IMR-90 (cell line): Measurements from ENCODE around the gene CXCL3. TPM values are rescaled to one million over a fixed set of nuclear protein-coding genes. Genes with fewer than 3 reads are reported as not detected.

Source experiments
- ATAC-seq: fragments of 200-7000 bp; cut with Tn5 transposase; 2 replicates; pipeline ENCODE4 v1.9.1; 2020; ENCODE audit warnings: low read depth, mild to moderate bottlenecking, moderate library complexity
- BruUV-seq: library from RNA; stranded (reverse); fragments of 400-500 nt; replicated peaks from 2 replicates; lab custom pipeline; 2021; lab: Mats Ljungman, UMichigan
- CTCF ChIA-PET: fragments of 300-600 bp; formaldehyde crosslinking; extraction: SDS; loops from one replicate; lab custom pipeline; 2021; ENCODE audit warnings: antibody characterized with exemption; lab: Yijun Ruan, JAX
- POLR2A ChIA-PET: fragments of 300-600 bp; sonication (Branson Sonifier 250); formaldehyde crosslinking; loops from one replicate; lab custom pipeline; 2022; ENCODE audit warnings: antibody characterized with exemption; ENCODE audit not compliant: unreplicated experiment; lab: Charles Lee
- DNase-seq: peaks from one replicate; pipeline ENCODE4 v3.0.0; 2013
- H2AFZ ChIP-seq: replicated peaks from 2 replicates; pipeline ENCODE3; 2013; ENCODE audit warnings: low read length, mild to moderate bottlenecking; ENCODE audit not compliant: poor library complexity
- H2AK5ac ChIP-seq: 2 replicates; pipeline ENCODE4 v1.6.1; 2013; ENCODE audit warnings: low read depth, low read length, inconsistent platforms
- H2AK9ac ChIP-seq: replicated peaks from 2 replicates; pipeline ENCODE3; 2013; ENCODE audit warnings: mild to moderate bottlenecking, low read depth, low read length, moderate library complexity; ENCODE audit not compliant: poor library complexity
- H2BK120ac ChIP-seq: 2 replicates; pipeline ENCODE4 v1.6.1; 2013; ENCODE audit warnings: low read depth, low read length, inconsistent platforms
- H2BK15ac ChIP-seq: 3 replicates; pipeline ENCODE4 v1.6.1; 2013; ENCODE audit warnings: low read depth, low read length, inconsistent platforms
- H2BK20ac ChIP-seq: 2 replicates; pipeline ENCODE4 v1.6.1; 2013; ENCODE audit warnings: low read depth, mild to moderate bottlenecking, inconsistent platforms, low read length, moderate library complexity
- H2BK5ac ChIP-seq: 2 replicates; pipeline ENCODE4 v1.6.1; 2013; ENCODE audit warnings: mild to moderate bottlenecking, low read depth, low read length, inconsistent platforms; ENCODE audit not compliant: poor library complexity, severe bottlenecking
- H3K14ac ChIP-seq: replicated peaks from 2 replicates; pipeline ENCODE4 v1.6.1; 2013; ENCODE audit warnings: low read depth, low read length, inconsistent platforms
- H3K18ac ChIP-seq: 2 replicates; pipeline ENCODE4 v1.6.1; 2013; ENCODE audit warnings: low read depth, low read length, control low read depth
- H3K23ac ChIP-seq: 2 replicates; pipeline ENCODE4 v1.6.1; 2013; ENCODE audit warnings: low read depth, low read length, inconsistent platforms
- H3K27ac ChIP-seq: 2 replicates; pipeline ENCODE4 v1.5.1; 2013; ENCODE audit warnings: mild to moderate bottlenecking, control low read depth, low read length; ENCODE audit not compliant: insufficient read depth
- H3K27me3 ChIP-seq: 2 replicates; pipeline ENCODE4 v1.6.1; 2013; ENCODE audit warnings: low read length; ENCODE audit not compliant: control insufficient read depth, insufficient read depth
- H3K36me3 ChIP-seq: 2 replicates; pipeline ENCODE4 v1.6.1; 2013; ENCODE audit warnings: low read length, mixed read lengths; ENCODE audit not compliant: control insufficient read depth, insufficient read depth
- H3K4ac ChIP-seq: 2 replicates; pipeline ENCODE4 v1.6.1; 2013; ENCODE audit warnings: low read depth, low read length, inconsistent platforms
- H3K4me1 ChIP-seq: 2 replicates; pipeline ENCODE4 v1.6.1; 2013; ENCODE audit warnings: low read length, mixed read lengths; ENCODE audit not compliant: control insufficient read depth, insufficient read depth
- H3K4me2 ChIP-seq: 2 replicates; pipeline ENCODE4 v1.6.1; 2013; ENCODE audit warnings: low read depth, mild to moderate bottlenecking, control low read depth, low read length, moderate library complexity
- H3K4me3 ChIP-seq: 2 replicates; pipeline ENCODE4 v1.5.1; 2013; ENCODE audit warnings: low read depth, mild to moderate bottlenecking, control low read depth, low read length, moderate library complexity; ENCODE audit not compliant: insufficient read depth
- H3K56ac ChIP-seq: 2 replicates; pipeline ENCODE4 v1.6.1; 2013; ENCODE audit warnings: low read length, inconsistent platforms; ENCODE audit not compliant: insufficient read depth; ENCODE audit errors: extremely low read depth
- H3K79me1 ChIP-seq, 2 experiments: 2 replicates each; pipeline ENCODE4 v1.6.1; 2013; ENCODE audit warnings: low read length in 2 of 2, inconsistent platforms in 1 of 2, low read depth in 1 of 2
- H3K9ac ChIP-seq: 2 replicates; pipeline ENCODE4 v1.6.1; 2013; ENCODE audit warnings: low read depth, low read length, control low read depth
- H3K9me1 ChIP-seq: 2 replicates; pipeline ENCODE4 v1.6.1; 2013; ENCODE audit warnings: low read length, inconsistent platforms; ENCODE audit not compliant: insufficient read depth
- H3K9me3 ChIP-seq: 2 replicates; pipeline ENCODE4 v1.6.1; 2013; ENCODE audit warnings: low read length; ENCODE audit not compliant: control insufficient read depth, insufficient read depth
- H4K20me1 ChIP-seq: 2 replicates; pipeline ENCODE4 v1.6.1; 2013; ENCODE audit warnings: low read length, inconsistent platforms; ENCODE audit not compliant: insufficient read depth
- H4K5ac ChIP-seq: 2 replicates; pipeline ENCODE4 v1.6.1; 2013; ENCODE audit warnings: mild to moderate bottlenecking, low read depth, low read length, control low read depth
- H4K8ac ChIP-seq, 2 experiments: 2 replicates each; pipeline ENCODE4 v1.6.1; 2013; ENCODE audit warnings: low read depth in 2 of 2, low read length in 2 of 2, control low read depth in 1 of 2, inconsistent platforms in 1 of 2
- H4K91ac ChIP-seq: 2 replicates; pipeline ENCODE4 v1.6.1; 2013; ENCODE audit warnings: low read depth, low read length, inconsistent platforms; ENCODE audit not compliant: insufficient read depth
- MAFK ChIP-seq: IDR thresholded peaks from 2 replicates; pipeline ENCODE4 v1.6.1; 2012; ENCODE audit warnings: low read depth, low read length, improper control_type of control experiment
- MXI1 ChIP-seq: IDR thresholded peaks from 2 replicates; pipeline ENCODE4 v1.6.1; 2012; ENCODE audit warnings: low read depth, mild to moderate bottlenecking, low read length, moderate library complexity, borderline replicate concordance
- RCOR1 ChIP-seq: IDR thresholded peaks from 2 replicates; pipeline ENCODE4 v1.6.1; 2012; ENCODE audit warnings: mild to moderate bottlenecking, low read length, improper control_type of control experiment; ENCODE audit not compliant: insufficient replicate concordance
- WGBS, 2 experiments: methylation state at CpG; one replicate each; pipeline versions ENCODE4 v1.1.5 to v1.1.7; 2013; ENCODE audit warnings: missing lambda C conversion rate in 2 of 2; ENCODE audit not compliant: insufficient read length in 1 of 2; ENCODE audit errors: extremely low coverage in 2 of 2; 5-methylcytosine and 5-hydroxymethylcytosine counted together
- dilution Hi-C: fragments of 300-500 bp; cut with HindIII; formaldehyde crosslinking; loops from one replicate; pipeline ENCODE4 v1.14.3; 2018; ENCODE audit warnings: low sequenced_read_pairs; ENCODE audit not compliant: unreplicated experiment
- in situ Hi-C: fragments of 300-500 bp; cut with MboI; formaldehyde crosslinking; loops from 3 replicates; pipeline ENCODE4 v1.14.3; 2019; ENCODE audit warnings: low sequenced_read_pairs, inconsistent platforms, mixed read lengths
- intact Hi-C: fragments of 100-400 bp; cut with micrococcal nuclease; formaldehyde crosslinking; loops from 2 replicates; pipeline ENCODE4 v1.10.0; 2022
- polyA plus RNA-seq, 3 experiments: library from polyadenylated mRNA; depleted of rRNA; stranded (reverse); fragments of >200 nt; gene quantifications; 2 replicates each; pipeline ENCODE4 v1.2.3, GENCODE V29; 2012; ENCODE audit warnings: low replicate concordance in 1 of 3
- total RNA-seq: library from RNA; depleted of rRNA; stranded (reverse); fragments of >200 nt; gene quantifications from 2 replicates; pipeline ENCODE4 v1.2.3, GENCODE V29; 2012

Gene CXCL3
- total and polyA plus RNA-seq, 2 of the 4 experiments (the other 2 are of a cell fraction), result 0.18 to 0.74 TPM

DNA sequence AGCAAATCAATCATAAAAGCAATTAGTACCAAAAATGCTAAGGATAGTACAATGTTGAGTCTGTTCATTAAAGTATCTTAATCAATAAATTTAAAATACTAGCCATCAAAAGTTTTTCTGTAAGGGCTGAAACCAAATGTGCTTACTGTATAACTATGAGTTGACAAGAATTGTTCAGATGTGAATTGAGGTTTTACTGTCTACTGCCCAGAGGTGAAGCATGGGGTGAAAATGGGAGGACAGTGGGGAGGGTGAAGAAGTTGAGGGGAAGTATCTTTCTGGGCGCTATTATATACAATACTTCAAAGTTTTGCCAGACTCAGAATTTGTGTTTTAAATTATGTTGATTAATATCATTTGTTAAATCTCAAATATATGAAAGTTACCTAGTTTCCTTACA, 46.4 kb downstream of the CXCL3 start:
- Histone ChIP-seq H2AK5ac (no peak overlapping the region), H3K4me2 (no peak overlapping the region), H3K4ac (no peak overlapping the region), H3K23ac (no peak overlapping the region), H4K5ac (no peak overlapping the region), H3K9ac (no peak overlapping the region), H4K20me1 (no peaks in the 10 kb centered on the region), H4K91ac (no peak overlapping the region), H3K36me3 (no peaks in the 10 kb centered on the region), H3K9me3 (no peaks in the 10 kb centered on the region), H3K27ac (no peak overlapping the region), H3K14ac (no peak overlapping the region), H3K9me1 (no peaks in the 10 kb centered on the region; the same call in 1 of the 2 replicates), H2BK120ac (no peak overlapping the region), H3K79me1 (no peaks in the 10 kb centered on the region), H4K8ac (no peak overlapping the region), H3K56ac (no peak overlapping the region), H2BK5ac (no peak overlapping the region), H2AFZ (no peak overlapping the region), H3K4me1 (no peaks in the 10 kb centered on the region), H2AK9ac (no peak overlapping the region), H3K4me3 (no peak overlapping the region), H3K27me3 (peaks cover 10% of the 10 kb centered on the region), H3K18ac (no peak overlapping the region), H2BK15ac (no peak overlapping the region), H2BK20ac (no peak overlapping the region)
- in situ Hi-C loops (no loop called here), intact Hi-C loops (no loop called here), dilution Hi-C loops (no loop called here)
- ChIA-PET CTCF (no interaction called here), POLR2A (no interaction called here)
- BruUV-seq, result no TSS peak
- TF ChIP-seq MXI1, result no peak
- no peak for TF ChIP-seq RCOR1
- TF ChIP-seq MAFK, result no peak
- no peak for DNase-seq
- no CpG with 5 or more reads among the region's 1 CpG for WGBS, 2 experiments
- ATAC-seq, result no peak
